Measurements from ENCODE around the gene GFOD2. TPM values are rescaled to one million over a fixed set of nuclear protein-coding genes. Genes with fewer than 3 reads are reported as not detected.

The GFOD2 gene
- total and polyA plus RNA-seq, 8 donors = 7.6 to 87.5 (median 12.9) TPM

GRCh38 chr16:67707790-67708189 lies 11.3 kb downstream of the GFOD2 start:
- H3K27ac ChIP-seq = no peak overlapping the region
- 97 to 99% (median 97%) methylated on average over 5 of the region's 5 CpGs for WGBS, 5 donors
- no peaks in the 10 kb centered on the region for H3K9me3 ChIP-seq
- intact Hi-C loops (cut with DNase I; ENCODE audit: low total_unique reads) = no loop called here
- H3K27me3 ChIP-seq = no peaks in the 10 kb centered on the region
- H3K4me1 ChIP-seq = peaks cover 0 to 14% (median 7%) of the 10 kb centered on the region in 4 donors
- TF ChIP-seq CTCF (IDR thresholded peaks at IDR 0.05) (no peak), POLR2AphosphoS5 (IDR thresholded peaks at IDR 0.05) (no peak), EP300 (IDR thresholded peaks at IDR 0.05) (no peak), POLR2A (IDR thresholded peaks at IDR 0.05) (no peak)
- DNase-seq = no peak
- no peak overlapping the region for H3K4me3 ChIP-seq
- no peaks in the 10 kb centered on the region for H3K36me3 ChIP-seq

GRCh38 chr16:67707210-67707609 lies 11.9 kb downstream of the GFOD2 start:
- no peak for DNase-seq
- TF ChIP-seq EP300 (IDR thresholded peaks at IDR 0.05) = no peak
- no peak for TF ChIP-seq POLR2A (IDR thresholded peaks at IDR 0.05)
- TF ChIP-seq CTCF (IDR thresholded peaks at IDR 0.05) = no peak
- no peak for TF ChIP-seq POLR2AphosphoS5 (IDR thresholded peaks at IDR 0.05)
- WGBS, 5 donors = 88 to 100% (median 98%) methylated on average over 4 of the region's 4 CpGs

GRCh38 chr16:67704110-67704509 lies 15.0 kb downstream of the GFOD2 start:
- Histone ChIP-seq H3K36me3 (peaks cover 0 to 5% (median under 1%) of the 10 kb centered on the region in 4 donors), H3K4me3 (no peak overlapping the region), H3K27me3 (no peaks in the 10 kb centered on the region), H3K4me1 (peaks cover 0 to 7% (median 2%) of the 10 kb centered on the region in 4 donors), H3K27ac (no peak overlapping the region), H3K9me3 (peaks cover 0 to 5% (median 2%) of the 10 kb centered on the region in 4 donors)
- intact Hi-C loops (cut with DNase I; ENCODE audit: low total_unique reads) = no loop called here
- 82 to 89% (median 86%) methylated on average over 5 of the region's 5 CpGs for WGBS, 5 donors
- no peak for DNase-seq
- TF ChIP-seq POLR2A (IDR thresholded peaks at IDR 0.05) (no peak), CTCF (IDR thresholded peaks at IDR 0.05) (no peak), EP300 (IDR thresholded peaks at IDR 0.05) (no peak), POLR2AphosphoS5 (IDR thresholded peaks at IDR 0.05) (no peak)

More at GRCh38 chr16:67707210-67707609, 11.9 kb downstream of the GFOD2 start:
- intact Hi-C loops (cut with DNase I; ENCODE audit: low total_unique reads) = no loop called here
- H3K4me1 ChIP-seq = peaks cover 0 to 14% (median 7%) of the 10 kb centered on the region in 4 donors
- no peak overlapping the region for H3K27ac ChIP-seq
- no peaks in the 10 kb centered on the region for H3K9me3 ChIP-seq
- no peaks in the 10 kb centered on the region for H3K36me3 ChIP-seq
- H3K27me3 ChIP-seq = no peaks in the 10 kb centered on the region
- H3K4me3 ChIP-seq = no peak overlapping the region

GRCh38 chr16:67703626-67704025 lies 15.5 kb downstream of the GFOD2 start:
- intact Hi-C loops (cut with DNase I; ENCODE audit: low total_unique reads) = no loop called here
- TF ChIP-seq CTCF (IDR thresholded peaks at IDR 0.05) = no peak
- Histone ChIP-seq H3K36me3 (peaks cover 0 to 9% (median 2%) of the 10 kb centered on the region in 4 donors), H3K27ac (no peak overlapping the region), H3K9me3 (peaks cover 0 to 6% (median 3%) of the 10 kb centered on the region in 4 donors), H3K4me1 (peaks cover 0 to 7% (median 2%) of the 10 kb centered on the region in 4 donors), H3K27me3 (no peaks in the 10 kb centered on the region), H3K4me3 (no peak overlapping the region)
- DNase-seq = no peak
- WGBS, 5 donors = 63 to 74% (median 66%) methylated on average over 2 of the region's 2 CpGs
